HG02759 (cell line): ENCODE data around the gene TRMT11.
"Not testable (repeated sequence)": the region's sequence is repeated elsewhere in the genome, so short reads cannot be mapped to it uniquely, and the experiment has no call there.

ENCODE experiments used
- ATAC-seq: cut with Tn5 transposase; IDR thresholded peaks from one replicate; pipeline ENCODE4 v1.9.1; 2021; ENCODE audit warnings: mild to moderate bottlenecking, moderate library complexity; ENCODE audit not compliant: unreplicated experiment

The TRMT11 gene

DNA sequence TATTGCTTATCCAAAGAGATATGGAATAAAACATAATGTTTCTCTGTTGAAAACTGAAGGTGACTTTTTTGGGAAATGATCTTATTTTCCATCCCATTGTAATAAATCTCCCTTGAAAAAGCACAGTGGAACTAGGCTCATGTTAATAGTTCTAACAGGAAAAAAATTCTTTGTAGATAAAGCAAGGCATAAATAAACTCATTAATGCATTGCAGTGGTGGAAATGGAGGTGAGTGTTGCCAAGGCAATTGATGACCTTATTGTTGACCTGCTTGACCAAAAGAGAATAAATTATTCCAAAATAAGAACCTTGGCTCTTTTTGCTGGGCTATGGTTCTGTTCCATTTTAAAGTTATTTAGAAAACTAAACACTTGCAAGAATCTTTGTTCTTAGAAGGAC, 55.2 kb downstream of the TRMT11 start:
- ATAC-seq: no peak

DNA sequence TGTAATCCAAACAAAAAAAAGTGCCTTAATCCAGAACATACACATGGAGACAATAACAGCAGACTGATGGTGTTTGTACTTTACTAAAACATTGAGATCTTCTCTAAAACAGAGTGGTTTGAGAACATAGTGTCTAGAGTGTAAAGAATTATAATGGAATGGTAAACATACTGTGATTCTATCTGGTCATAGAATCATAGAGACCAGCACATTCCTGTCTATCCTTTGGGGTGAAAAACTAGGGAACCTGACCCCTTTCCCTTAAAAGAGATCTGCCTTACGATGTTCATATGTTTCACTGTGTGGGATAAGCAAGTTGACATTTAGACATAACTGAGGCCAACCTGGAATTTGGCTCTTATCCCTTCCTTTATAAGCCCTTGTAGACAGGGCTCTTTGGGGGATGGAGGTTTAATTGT, 55.7 kb downstream of the TRMT11 start:
- no peak for ATAC-seq

DNA sequence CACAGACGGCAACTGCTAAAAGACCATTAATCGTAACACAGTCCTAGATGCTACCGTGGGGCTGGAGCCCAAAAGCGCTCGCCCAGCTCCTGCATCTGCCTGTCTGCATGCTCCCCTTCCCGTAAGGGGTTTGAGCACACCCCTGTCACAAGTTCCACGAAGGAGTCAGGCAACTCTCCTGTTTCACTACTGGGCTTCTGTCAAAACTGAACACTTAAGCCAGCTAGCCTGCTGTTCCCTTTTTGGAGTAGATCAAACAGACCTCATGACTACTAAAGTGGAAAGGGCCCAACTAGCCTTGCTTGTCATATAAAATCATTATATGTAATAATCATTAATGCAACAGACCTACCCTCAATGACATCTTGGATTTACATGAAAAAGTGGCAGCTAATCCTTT, 61.3 kb downstream of the TRMT11 start:
- no peak for ATAC-seq

DNA sequence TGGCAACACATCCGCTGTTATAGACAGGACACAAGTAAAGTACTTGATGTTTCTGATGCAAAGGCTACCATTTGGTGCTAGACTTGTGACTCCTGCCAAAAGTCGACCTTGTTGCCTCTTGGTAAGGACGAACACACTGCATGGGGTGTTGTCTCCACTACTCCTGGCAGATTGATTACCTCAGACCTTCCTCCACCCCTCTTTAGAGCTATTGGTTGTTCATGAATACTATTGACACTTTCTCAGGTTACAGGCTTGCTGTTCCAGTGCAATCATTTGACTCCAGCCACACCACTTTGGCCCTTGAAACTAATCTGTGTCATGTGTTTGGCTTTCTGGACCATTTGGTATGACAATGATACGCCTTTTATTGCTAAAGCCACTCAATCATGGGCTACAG, 62.3 kb downstream of the TRMT11 start:
- ATAC-seq: no peak

DNA sequence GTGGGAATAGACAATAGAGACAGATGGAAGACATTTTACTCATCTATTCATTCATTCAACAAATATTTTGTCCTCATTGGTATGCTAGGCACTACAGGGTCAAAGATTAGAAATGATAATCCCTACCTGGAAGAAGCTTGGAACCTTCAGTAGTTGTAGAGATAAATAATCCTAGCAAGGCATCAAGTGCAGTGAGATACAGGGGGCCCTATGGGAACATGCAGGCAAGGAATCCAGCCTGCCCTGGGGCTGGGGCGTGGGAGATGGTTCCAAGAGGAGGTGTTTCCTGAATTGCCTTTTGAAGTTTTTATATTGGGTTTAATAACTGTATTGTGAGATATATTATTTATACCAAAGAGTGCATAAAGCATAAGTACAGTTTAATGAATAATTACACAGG, 64.5 kb downstream of the TRMT11 start:
- ATAC-seq: no peak

DNA sequence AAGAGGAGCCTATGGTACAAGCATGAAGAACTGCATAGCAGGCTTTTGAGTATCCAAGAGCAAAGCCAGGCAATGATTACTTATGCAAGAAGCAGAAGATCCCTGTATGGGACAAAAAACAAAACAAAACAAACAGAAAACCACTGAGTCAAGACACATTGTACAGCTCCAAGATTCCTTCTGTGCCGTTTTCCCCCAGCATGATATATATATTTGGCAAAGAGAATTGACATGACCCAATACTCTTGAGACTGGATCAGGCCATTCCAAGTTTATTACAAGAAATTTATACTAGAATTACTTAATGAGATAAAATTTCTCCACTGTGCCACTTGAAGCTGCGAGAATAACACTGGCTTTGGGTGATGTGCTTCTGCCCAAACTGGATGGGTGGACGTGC, 65.5 kb downstream of the TRMT11 start:
- no peak for ATAC-seq

DNA sequence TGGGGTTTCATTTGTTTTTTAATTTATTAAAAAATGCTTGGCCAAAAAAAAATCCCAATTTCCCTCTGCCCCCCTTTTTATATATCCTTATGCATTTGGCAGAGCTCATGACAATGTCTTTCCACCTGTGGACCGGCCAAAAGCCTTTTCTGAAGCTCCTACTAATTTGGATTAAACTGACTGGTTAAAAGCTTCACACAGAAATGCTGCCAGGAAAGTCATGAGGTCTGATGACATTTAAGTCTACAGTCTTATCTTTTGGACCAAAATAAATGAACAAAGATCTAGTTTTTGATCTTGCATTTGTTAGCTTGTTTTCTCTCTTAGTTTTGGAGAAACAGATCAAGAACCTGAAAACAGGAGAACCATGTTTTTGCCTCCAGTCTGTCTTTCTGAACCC, 66.1 kb downstream of the TRMT11 start:
- ATAC-seq: no peak

DNA sequence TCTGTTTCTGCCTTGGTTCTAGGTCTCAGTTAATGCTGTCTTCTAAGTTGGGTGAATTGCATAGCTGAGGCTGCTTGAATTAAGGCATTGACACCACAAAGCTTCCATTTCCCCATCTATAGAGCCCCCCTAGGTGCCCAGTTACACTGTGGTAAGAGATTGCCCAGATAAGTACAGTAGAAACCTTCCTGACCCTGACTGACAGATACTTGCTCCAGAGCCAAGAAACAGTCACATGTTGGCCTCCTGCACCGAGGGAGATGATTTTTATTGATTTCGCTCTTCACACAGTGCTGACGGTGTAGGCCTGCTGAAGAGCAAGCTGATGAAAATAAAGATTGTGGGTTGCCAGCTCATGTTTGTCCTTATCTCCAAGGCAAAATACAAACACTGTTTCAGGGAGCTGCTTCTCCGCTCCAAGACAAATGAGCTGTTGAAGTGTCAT, 67.9 kb downstream of the TRMT11 start:
- ATAC-seq: no peak

DNA sequence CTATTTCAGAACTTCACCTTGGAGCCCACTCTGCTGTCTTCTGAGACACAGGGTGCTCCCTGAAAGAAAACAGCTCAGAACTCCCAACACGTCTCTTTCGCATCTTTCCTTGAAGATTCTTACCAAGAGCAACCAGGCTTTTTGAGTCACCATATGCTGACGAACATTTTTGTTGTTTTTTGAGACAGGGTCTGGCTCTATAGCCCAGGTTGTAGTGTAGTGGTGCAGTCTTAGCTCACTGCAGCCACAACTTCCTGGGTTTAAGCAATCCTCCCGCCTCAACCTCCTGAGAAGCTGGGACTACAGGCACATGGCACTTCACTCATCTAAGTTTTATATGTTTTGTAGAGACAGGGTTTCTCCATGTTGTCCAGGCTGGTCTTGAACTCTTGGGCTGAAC, 68.5 kb downstream of the TRMT11 start:
- ATAC-seq: no peak

DNA sequence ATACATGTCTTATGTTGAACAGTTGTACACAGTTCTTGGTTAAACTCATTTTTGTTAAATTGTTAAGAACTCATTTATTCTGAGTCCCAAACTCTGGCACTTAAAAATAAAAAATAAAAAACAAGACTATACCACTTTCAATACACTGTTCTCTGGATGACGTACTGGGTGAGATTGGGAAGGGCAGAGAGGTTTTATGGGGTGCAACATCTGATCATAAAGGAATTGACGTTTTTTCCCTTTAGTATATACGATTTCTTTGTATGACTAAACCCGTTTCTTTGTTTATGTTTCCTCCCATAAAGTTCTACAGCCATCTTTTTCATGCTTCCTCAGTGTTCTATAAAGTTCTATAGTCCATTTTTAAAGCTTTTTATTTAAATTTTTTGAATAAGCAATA, 69.1 kb downstream of the TRMT11 start:
- ATAC-seq: no peak

DNA sequence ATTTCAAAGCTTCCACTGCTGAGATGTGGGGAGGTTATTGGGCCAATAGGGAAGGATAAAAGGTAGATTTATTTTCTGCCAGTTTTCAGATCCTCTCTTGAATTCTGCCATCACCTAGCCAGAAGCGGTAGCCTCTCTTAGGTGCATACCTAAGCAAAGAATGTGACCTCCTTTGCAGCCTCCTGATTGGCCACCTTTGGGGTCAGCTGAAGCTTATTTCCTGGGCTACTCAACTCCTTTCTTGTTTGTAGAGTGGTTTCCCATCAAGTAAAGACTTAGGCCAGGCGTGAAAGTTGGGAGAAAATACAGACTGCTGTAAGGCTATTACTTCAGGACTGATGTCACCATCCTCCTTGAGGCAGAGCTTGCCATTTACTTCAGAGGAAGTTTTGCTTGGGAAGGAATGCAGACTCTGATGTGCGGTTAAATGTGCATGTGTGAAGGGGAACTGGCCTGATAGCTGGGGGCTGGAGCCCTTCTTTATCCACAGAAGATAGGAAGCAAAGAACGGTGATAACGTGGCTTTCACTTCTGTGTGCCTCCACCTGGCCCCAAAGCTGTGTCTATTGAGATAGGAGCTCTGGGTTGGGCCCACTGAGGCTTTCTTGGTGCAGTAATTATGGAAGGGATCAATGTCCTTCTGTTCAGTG, 70.1 kb downstream of the TRMT11 start:
- no peak for ATAC-seq

DNA sequence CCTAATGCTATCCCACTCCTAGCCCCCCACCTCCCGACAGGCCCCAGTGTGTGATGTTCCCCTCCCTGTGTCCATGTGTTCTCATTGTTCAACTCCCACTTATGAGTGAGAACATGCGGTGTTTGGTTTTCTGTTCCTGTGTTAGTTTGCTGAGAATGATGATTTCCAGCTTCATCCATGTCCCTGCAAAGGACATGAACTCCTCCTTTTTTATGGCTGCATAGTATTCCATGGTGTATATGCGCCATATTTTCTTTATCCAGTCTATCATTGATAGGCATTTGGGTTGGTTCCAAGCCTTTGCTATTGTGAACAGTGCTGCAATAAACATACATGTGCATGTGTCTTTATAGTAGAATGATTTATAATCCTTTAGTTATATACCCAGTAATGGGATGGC, 71.7 kb downstream of the TRMT11 start:
- not testable (repeated sequence) for ATAC-seq

DNA sequence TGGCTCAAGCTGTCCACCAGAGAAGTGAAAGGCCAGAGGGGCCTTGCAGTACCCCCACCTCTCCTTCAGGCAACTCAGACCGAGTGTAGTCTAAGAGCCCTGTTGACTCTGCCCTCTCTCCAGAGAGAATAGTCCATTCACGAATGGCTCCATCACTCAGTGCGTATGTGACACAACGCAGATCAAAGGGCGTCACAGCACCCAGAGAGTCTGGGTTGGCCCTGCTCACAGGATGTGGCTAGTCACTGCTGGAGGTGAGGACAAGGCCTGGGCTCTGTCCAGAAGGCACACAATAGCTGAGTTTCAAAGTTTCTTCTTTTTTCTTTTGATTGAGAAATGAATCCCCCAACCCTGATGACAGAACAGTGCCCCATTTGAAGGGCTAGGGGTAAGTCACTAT, 74.1 kb downstream of the TRMT11 start:
- no peak for ATAC-seq

DNA sequence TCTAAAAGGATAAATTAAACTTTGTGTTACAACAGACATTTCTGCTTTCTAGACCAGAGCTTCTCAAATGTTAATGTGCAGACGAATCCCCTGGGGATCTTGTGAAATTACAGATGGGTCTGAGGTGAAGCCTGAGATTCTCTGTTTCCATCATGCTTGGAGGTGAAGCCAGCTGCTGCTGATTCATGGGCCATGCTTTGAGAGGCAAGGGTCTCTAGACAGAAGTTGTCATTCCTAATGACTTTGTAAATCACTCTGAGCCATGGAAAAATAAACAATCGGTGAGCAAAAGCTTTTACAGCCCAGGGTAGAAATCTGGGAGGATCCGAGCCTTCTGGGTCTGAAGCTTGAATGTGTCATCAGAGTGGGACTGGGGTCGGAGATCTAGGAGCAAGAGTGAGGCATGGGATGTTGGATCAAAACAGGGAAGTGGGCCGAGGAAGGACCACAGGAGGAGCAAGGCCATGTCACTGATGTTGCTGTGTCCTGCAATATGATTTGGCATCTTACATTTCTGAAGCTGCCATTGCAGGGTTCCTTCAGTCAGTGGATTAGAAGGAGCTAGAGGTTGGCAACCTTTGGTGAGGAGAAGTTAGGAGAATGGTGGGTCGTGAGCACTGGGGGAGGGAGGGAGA, 77.3 kb downstream of the TRMT11 start:
- no peak for ATAC-seq

DNA sequence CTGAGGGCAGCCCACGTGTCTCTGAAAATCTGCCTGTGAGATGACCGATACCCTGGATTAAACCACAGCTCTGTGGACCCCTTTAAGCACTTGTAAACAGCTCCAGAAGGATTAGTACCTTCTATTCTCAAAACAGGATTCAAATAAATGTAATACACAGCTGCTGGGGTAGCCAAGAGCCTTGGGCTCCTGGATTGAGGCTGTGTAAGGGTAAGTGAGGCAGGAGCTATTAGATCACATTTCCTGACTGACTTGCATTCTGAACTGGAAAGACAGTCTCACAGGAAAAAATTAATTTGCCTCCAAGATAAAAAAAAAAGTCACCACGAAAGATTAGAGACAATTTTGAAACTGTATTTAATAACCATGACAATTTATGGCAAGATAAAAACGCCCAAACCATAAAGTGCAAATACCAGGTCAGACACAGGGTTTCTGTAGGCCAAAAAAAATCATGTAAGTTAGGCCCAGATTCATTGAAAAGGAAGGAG, 78.0 kb downstream of the TRMT11 start:
- ATAC-seq: no peak

DNA sequence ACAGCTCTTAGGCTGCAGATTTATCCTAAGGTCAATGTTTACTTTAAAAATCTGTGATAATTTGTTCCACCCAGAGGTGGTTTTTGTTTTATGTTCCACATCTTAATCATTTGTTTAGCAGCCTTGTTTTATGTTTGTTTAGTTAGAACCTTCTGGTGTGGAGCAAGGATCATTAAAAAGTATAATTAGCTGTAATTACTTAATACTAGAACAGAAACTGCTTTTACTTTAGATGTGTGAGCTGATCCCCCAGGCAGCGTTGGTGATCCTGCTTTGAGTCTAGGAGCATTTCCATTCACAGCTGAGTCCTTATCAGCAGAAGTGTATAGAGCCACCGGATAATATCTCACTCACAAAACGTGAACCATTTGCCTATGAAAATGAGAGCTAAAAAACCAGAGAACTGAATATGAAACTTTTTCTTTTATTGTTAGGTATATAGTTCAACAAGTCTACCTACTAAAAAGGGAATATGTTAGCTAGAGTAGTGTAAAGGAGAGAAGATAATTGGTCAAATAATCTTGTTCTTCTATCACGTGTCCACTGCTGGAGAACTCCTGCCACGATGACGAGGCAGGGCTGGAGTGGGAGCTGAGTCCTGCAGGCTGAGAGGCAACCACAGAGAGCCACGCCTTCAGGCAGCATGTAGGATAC, 78.5 kb downstream of the TRMT11 start:
- ATAC-seq: no peak

DNA sequence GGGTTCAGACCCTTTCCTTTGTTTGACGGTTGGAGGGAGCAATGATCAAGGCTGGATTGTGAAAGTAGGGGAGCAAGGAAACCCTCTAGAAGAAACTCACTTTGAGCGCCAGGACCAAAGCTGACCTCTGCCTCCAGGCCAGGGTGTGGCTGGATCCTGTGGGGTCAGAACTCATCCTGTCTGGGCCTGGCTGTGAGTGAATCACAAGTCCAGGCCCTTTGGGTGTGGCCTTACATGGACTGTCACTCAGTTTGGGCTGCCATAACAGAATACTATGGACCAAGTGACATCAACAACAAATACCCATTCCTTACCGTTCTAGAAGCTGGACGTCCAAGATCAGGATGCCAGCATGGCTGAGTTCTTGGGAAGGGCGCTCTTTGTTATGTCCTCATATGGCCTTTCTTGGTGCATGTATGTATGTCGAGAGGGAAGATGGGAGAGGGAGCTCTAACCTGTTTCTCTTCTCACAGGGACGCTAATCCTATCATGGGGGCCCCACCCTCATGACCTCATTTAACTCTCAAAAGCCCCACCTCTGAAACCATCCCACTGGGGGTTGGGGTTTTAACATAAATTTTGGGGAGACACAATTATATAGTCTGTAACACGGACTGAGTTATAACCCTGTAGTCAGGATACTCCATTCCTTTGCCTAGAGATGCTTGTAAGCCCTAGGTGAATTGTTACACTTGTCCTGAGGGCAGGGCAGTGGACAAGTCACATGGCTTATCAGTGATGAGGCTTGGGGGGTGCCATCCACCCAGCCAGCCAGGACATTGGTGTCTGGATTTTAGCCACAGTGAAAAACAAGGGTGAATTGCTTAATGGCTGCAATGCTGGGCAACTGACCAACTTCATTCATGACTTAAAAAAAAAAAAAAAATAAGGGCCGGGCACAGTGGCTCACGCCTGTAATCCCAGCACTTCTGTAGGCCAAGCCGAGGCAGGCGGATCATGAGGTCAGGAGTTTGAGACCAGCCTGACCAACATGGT, 80.0 kb downstream of the TRMT11 start:
- no peak for ATAC-seq

DNA sequence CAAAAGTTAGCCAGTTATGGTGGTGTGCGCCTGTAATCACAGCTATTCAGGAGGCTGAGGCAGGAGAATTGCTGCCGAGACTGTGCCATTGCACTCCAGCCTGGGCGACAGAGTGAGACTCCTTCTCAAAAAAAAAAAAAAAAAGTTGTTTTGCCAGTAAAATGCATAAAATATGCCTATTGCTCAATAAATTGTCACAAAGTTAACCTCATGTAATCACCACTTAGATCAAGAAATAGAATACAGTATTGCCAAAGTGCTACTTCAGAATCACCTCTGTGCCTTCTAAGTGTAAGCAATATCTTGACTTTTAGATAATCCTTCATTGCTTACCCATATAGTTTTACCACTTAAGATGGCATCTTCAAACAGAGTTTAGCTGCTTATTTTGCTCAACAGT, 80.7 kb downstream of the TRMT11 start:
- no peak for ATAC-seq

DNA sequence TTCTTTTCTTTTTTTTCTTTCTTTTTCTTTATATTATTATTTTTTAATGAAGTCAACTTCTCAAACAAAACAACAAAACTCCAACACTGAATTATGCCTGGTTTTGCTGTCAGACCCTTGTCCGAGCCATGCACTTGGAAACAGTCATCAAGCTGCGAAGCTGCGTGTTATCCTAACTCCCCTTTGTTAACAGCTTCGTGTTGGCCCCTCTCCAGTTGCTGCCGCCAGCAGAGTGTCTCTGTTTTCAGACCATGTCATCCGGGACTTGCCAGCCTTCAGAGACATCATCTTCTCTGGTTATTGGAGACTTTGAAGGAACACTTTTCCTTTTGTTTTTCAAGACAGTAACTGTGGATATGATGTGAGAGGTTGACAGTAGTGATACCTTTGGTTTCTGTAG, 83.1 kb downstream of the TRMT11 start:
- no peak for ATAC-seq

DNA sequence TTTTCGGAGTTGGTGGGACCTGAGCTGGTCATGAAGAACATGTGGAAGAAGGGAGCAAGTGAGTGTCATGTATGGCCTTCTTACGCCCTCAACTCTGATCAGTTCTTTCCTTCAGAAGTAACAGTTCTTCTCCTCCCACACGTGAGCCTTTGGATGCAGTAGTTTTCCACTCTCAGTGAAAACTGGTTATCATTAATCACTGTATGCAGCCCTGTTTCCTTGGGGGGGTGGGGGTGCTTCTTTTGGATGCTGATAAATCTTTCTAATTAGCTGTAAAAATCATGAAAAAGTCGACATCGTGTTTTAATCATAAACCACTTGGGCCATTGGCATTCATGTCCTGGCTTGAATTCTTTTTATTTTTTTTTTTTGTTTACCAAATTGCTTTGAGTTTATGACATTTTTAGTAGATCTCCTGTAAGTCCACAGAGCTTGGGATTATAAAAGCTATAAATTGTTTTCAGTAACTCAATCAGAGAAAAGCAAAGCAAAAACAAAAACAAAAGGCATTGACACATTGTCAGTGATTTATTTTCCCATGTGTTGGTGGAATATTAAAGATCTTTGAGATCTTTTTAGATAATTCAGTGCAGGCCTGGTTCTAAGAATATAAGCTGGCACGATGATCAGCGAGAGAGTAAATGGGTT, 84.8 kb downstream of the TRMT11 start:
- no peak for ATAC-seq

DNA sequence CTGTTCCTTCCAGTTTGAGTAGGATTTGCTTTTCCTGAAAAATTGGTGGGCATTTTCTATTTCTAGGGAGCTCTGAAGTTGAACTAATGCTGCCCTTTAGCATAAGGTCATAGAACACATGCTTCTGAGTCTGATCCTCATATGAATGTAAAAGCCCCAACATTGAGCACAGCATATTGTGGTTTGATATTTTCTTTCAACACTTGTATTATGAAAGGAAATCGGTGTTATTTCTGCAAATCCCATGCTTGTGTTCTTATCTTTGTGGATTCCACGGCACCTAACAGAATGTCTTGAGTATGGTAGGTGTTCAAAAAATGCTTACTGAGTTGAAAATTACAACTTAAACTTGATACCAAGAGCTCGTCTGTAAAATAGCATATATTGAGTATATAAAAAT, 85.8 kb downstream of the TRMT11 start:
- ATAC-seq: no peak
